ES-I3 (cell line): ENCODE results near the gene GABBR2.

Experiments used
- H3K36me3 ChIP-seq: 2 replicates; pipeline ENCODE4 v1.6.1; 2013; ENCODE audit warnings: mild to moderate bottlenecking, low read length, control low read depth, moderate library complexity; ENCODE audit not compliant: insufficient read depth
- H3K4me1 ChIP-seq: 2 replicates; pipeline ENCODE4 v1.6.1; 2013; ENCODE audit warnings: mild to moderate bottlenecking, control low read depth, low read length; ENCODE audit not compliant: insufficient read depth
- H3K9ac ChIP-seq: 2 replicates; pipeline ENCODE4 v1.6.1; 2013; ENCODE audit warnings: low read depth, mild to moderate bottlenecking, low read length, moderate library complexity
- H3K9me3 ChIP-seq: 2 replicates; pipeline ENCODE4 v1.6.1; 2013; ENCODE audit warnings: mild to moderate bottlenecking, low read length, moderate library complexity; ENCODE audit not compliant: control insufficient read depth, insufficient read depth

The GABBR2 gene

DNA sequence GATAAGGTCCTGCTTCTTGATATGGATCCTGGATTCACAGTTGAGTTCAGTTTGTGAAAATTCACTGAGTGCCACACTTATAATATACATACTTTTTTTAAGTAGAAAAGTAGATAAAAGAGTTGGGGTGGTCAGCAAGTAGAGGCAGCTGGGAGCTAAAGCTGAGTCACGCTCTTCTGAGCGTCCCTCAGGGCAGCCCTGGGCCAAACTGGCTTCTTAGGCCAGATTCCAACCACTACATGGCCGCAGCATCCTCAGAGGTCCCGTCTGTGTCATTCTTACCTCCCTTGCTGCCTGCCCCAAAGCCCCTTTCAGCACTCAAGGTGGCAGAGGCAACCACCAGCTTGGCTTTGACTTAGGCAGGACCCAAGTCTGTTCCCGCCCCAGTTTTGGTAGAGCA is 329.9 kb downstream of the GABBR2 start:
- Histone ChIP-seq H3K9ac (no peak overlapping the region), H3K9me3 (no peaks in the 10 kb centered on the region), H3K36me3 (no peaks in the 10 kb centered on the region), H3K4me1 (peaks cover 15% of the 10 kb centered on the region; the same call in 1 of the 2 replicates)

DNA sequence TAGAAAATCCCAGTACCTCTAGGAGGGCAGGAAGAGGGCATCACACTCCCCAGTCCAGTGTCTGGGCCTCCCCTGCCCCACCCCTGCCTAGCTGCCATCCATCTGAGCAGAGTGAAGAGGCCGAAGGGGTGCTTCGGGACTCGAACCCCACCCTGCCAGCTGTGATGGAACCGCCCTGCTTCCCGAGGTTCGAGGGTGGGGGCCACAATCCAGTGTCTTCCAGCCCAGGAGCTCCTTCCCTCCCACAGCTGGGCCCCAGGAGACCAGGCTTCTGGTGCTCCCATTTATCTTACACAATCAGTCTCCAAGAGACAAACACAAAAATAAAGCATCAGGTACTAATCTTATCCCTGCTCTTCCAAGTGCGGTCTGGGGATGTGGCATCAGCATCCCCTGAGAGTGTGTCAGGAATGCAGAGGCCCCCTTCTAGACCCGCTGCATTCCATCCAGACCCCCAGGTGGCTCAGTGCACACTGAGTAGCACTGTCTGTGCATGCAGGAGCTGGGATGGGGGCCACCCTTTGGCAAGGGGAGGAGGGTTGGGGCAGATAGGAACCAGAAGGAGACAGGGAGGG is 330.4 kb downstream of the GABBR2 start:
- Histone ChIP-seq H3K9ac (no peak overlapping the region), H3K9me3 (no peaks in the 10 kb centered on the region), H3K36me3 (no peaks in the 10 kb centered on the region), H3K4me1 (peaks cover 15% of the 10 kb centered on the region; the same call in 1 of the 2 replicates)

GRCh38 chr9:98375138-98375726 is 333.5 kb downstream of the GABBR2 start:
- H3K9me3 ChIP-seq: no peaks in the 10 kb centered on the region
- peaks cover 11% of the 10 kb centered on the region; the same call in 1 of the 2 replicates for H3K4me1 ChIP-seq
- H3K36me3 ChIP-seq: no peaks in the 10 kb centered on the region
- H3K9ac ChIP-seq: no peak overlapping the region

DNA sequence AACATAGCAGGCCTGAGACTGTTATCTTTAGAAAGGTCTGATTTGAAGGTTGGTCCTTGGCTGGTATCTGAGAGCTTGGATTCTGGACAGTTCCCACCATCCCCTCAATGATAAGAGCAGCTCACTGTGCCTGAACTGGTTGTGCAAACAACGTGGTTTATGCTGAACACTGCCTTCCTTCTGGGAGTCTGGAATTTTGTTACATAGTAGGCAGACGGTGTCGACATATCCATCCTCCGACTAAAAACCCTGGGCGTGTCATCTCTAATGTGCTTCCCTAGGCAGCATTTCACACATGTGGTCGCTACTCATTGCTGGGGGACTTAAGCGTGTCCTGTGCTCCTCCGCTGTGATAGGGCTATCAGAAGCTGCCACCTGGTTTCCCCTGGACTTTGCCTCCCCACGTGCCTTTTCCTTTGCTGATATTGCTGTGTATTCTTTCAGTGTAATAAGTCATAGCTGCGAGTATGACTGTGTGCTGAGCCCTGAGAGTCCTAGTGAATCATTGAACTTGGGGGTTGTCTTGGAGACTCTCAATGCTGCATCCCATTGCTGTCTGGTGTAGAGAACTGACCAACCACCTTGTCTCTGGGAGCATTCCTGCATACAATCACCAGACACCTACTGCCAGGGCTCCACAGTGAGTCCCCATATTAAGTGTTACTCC is 334.2 kb downstream of the GABBR2 start:
- no peak overlapping the region for H3K9ac ChIP-seq
- H3K4me1 ChIP-seq: 0 out of 2 replicates have a peak, but pooled peaks cover 6% of the 10 kb centered on the region
- H3K9me3 ChIP-seq: no peaks in the 10 kb centered on the region
- H3K36me3 ChIP-seq: no peaks in the 10 kb centered on the region

GRCh38 chr9:98373609-98374008 is 335.1 kb downstream of the GABBR2 start:
- Histone ChIP-seq H3K9ac (no peak overlapping the region), H3K9me3 (no peaks in the 10 kb centered on the region), H3K36me3 (no peaks in the 10 kb centered on the region), H3K4me1 (0 out of 2 replicates have a peak, but pooled peaks cover 6% of the 10 kb centered on the region)

DNA sequence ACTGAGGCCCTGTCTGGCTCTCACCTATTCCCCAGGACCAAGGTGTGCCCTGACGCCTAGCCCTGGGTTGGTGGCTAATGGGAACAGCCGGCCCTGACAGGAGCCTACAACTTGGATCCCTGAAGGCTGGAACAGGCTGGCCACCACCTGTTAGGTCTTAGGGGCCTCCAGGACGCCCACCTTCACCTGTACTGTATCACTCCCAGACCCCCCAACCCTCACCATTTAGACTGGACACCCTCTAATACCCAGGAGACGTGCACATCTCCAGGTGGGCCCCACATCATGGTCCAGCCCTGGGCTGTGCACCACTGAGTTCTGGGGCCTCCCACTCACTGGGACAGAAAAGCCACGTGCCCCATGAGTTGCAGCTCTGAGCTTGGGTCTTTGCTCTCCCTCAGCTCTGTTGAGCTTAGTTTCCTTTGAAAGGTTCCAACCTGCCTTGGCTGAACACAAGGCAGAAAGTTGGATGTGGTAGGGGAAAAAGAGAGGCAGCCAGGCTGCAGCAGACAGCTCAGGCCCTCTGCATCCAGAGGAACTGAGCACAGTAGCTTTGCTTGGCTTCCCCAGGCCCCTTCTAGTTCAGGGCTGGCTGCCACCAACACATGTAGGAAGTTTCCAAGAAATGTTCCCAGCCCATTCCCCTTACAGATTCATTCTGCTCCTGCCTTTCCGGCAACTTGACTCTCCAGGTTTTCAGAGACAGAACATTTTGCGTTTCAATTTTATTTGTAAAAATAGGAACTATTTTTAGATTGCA is 336.5 kb downstream of the GABBR2 start:
- 0 out of 2 replicates have a peak, but pooled peaks cover 6% of the 10 kb centered on the region for H3K4me1 ChIP-seq
- no peak overlapping the region for H3K9ac ChIP-seq
- no peaks in the 10 kb centered on the region for H3K9me3 ChIP-seq
- no peaks in the 10 kb centered on the region for H3K36me3 ChIP-seq

- H3K9me3 ChIP-seq: peaks cover 3% of the 10 kb centered on the region; the same call in 1 of the 2 replicates
- no peak overlapping the region for H3K9ac ChIP-seq
- H3K36me3 ChIP-seq: no peaks in the 10 kb centered on the region
- H3K4me1 ChIP-seq: 0 out of 2 replicates have a peak, but pooled peaks cover 6% of the 10 kb centered on the region
Measured at GRCh38 chr9:98370976-98371315, 337.8 kb downstream of the GABBR2 start.

GRCh38 chr9:98370300-98370975 is 338.3 kb downstream of the GABBR2 start:
- H3K9me3 ChIP-seq: peaks cover 5% of the 10 kb centered on the region; the same call in 1 of the 2 replicates
- H3K4me1 ChIP-seq: 0 out of 2 replicates have a peak, but pooled peaks cover 6% of the 10 kb centered on the region
- no peaks in the 10 kb centered on the region for H3K36me3 ChIP-seq
- no peak overlapping the region for H3K9ac ChIP-seq

- H3K36me3 ChIP-seq: no peaks in the 10 kb centered on the region
- H3K9me3 ChIP-seq: peaks cover 7% of the 10 kb centered on the region; the same call in 1 of the 2 replicates
- 0 out of 2 replicates have a peak, but pooled peaks cover 3% of the 10 kb centered on the region for H3K4me1 ChIP-seq
- no peak overlapping the region for H3K9ac ChIP-seq
Measured at GRCh38 chr9:98369896-98370295, 338.8 kb downstream of the GABBR2 start.

DNA sequence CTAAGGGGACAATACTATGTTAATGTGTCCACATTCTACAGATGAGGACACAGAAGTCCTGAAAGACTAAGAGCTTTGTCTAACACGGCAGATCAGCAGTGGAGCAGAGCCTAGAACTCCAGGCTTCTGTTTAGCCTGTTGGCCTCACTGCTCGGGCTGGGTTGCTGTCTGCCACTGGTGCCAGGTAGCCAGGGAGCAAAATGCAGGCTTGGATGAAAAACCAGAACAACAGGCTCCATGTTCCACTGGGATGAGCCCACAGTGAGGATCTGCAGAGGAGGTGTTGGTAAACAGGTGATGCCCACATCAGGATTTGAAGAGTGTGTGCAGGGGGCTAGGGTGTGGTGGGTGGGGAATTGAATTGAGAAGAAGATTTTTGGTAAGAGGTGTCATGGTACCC is 339.3 kb downstream of the GABBR2 start:
- peaks cover 7% of the 10 kb centered on the region; the same call in 1 of the 2 replicates for H3K9me3 ChIP-seq
- no peak overlapping the region for H3K9ac ChIP-seq
- H3K36me3 ChIP-seq: no peaks in the 10 kb centered on the region
- H3K4me1 ChIP-seq: no peaks in the 10 kb centered on the region

DNA sequence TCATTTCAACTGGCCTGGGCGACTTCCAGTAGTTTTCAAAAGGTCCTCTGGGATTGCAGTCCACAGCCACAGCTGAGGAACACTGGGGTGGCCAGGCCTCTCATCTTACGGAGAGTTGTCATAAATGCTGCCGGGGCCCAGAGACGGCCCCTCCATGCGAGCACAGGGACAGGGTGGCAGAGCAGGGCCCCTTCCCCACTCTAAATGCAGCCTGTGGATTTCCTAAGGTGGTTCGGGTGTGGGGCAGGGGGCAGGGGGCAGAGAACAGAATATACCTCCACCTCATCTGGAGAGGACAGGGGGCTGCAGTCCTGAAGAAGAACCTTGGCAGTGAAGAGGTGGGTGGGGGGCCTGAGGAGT is 339.7 kb downstream of the GABBR2 start:
- H3K9ac ChIP-seq: no peak overlapping the region
- H3K9me3 ChIP-seq: peaks cover 7% of the 10 kb centered on the region; the same call in 1 of the 2 replicates
- no peaks in the 10 kb centered on the region for H3K4me1 ChIP-seq
- no peaks in the 10 kb centered on the region for H3K36me3 ChIP-seq

DNA sequence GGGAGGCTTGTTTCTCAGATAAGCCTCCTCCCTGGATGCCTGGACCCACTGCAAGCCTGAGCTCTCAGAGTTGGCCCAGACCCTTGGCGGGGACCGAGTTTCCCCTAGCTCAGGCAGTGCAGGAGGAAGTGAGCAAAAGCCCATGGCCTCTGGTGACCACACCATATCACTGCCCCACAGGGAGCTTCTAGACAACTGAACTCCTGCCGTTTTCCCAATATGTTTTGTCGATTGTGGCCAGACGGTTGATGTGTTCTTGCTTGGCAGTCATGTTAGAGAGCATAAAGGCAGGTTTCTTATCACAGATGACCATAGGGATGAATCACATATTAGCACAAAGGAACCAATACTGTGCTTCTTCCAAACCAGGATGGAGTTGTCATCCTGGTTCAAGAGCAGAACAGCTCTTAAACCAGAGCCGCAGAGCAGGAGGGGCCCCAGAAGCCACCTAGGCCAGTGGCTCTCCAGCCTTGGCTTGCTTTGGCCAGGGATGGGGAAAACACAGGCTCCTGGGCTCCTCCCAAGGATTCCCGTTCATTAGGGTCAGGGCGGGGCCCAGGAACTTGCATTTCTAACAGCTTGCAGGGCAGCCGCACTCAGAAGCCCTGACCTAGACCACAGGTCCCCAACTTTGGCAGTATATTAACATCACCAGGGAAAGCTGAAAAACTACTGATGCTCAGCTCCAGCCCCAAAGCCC is 340.2 kb downstream of the GABBR2 start:
- peaks cover 7% of the 10 kb centered on the region; the same call in 1 of the 2 replicates for H3K9me3 ChIP-seq
- no peak overlapping the region for H3K9ac ChIP-seq
- no peaks in the 10 kb centered on the region for H3K36me3 ChIP-seq
- no peaks in the 10 kb centered on the region for H3K4me1 ChIP-seq

DNA sequence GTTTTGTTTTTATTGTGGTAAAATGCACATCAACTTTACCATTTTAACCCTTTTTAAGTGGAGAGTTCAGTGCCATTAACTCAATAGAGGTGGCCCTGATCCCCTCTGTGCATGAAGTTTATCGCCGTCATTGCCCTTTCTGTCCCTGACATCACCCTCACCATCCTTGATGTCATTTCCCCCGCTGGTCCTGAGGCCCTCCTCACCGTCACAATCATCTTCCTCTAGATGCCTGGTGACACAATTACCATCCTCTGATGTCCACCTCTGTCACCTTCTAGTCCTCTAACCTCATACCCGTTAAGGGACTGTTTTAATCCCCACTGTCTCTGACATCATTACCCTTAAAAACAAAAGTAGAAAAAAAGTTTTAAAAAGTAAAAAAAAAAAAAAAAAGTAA is 340.8 kb downstream of the GABBR2 start:
- H3K9ac ChIP-seq: no peak overlapping the region
- H3K4me1 ChIP-seq: no peaks in the 10 kb centered on the region

More for the DNA sequence above, 340.8 kb downstream of the GABBR2 start:
- H3K36me3 ChIP-seq: no peaks in the 10 kb centered on the region
- H3K9me3 ChIP-seq: peaks cover 7% of the 10 kb centered on the region; the same call in 1 of the 2 replicates
